Fibroblast of peridontal ligament (primary cell): ENCODE data around the gene RLN2.

ENCODE experiments used
- DNase-seq: peaks from one replicate; pipeline ENCODE4 v3.0.0-alpha.2; 2010; ENCODE audit errors: extremely low read depth

The RLN2 gene

GRCh38 chr9:5269249-5269715 is 35.2 kb downstream of the RLN2 start:
- peak; percentile 8 for DNase-seq

GRCh38 chr9:5265939-5266338 is 38.6 kb downstream of the RLN2 start:
- DNase-seq = no peak

- DNase-seq = no peak
Measured at GRCh38 chr9:5264219-5264595, 40.3 kb downstream of the RLN2 start.

- DNase-seq = peak; percentile 8
Measured at GRCh38 chr9:5263351-5264218, 40.9 kb downstream of the RLN2 start.
